Uterus (tissue), 4 donors: Measurements from ENCODE around the gene FAM53C. TPM values are rescaled to one million over a fixed set of nuclear protein-coding genes. Genes with fewer than 3 reads are reported as not detected.

Experiments used
- DNase-seq, 2 donors: peaks; one replicate each; pipeline ENCODE4 v3.0.0-alpha.2; 2019 to 2020
- H3K27ac ChIP-seq, 2 donors: fragments of 200-600 bp; sonication (generic); 1 replicate in 1 of 2; 2 replicates in 1 of 2; pipeline ENCODE4 v1.5.1; 2016 to 2018
- H3K27me3 ChIP-seq, 2 donors: fragments of 200-600 bp; sonication (generic); one replicate each; pipeline ENCODE4 v1.5.1; 2018 to 2019; ENCODE audit warnings: control low read depth in 1 of 2
- H3K36me3 ChIP-seq, 2 donors: fragments of 200-600 bp; sonication (generic); one replicate each; pipeline ENCODE4 v1.5.1; 2019; ENCODE audit warnings: control low read depth in 1 of 2
- H3K4me1 ChIP-seq, 2 donors: fragments of 200-600 bp; sonication (generic); one replicate each; pipeline ENCODE4 v1.5.1; 2018 to 2019; ENCODE audit warnings: control low read depth in 1 of 2
- H3K4me3 ChIP-seq, 2 donors: fragments of 200-600 bp; sonication (generic); 1 replicate in 1 of 2; 2 replicates in 1 of 2; pipeline ENCODE4 v1.5.1; 2018 to 2019; ENCODE audit warnings: mild to moderate bottlenecking in 1 of 2
- H3K9me3 ChIP-seq, 2 donors: fragments of 200-600 bp; sonication (generic); one replicate each; pipeline ENCODE4 v1.5.1; 2019; ENCODE audit warnings: control low read depth in 1 of 2
- CTCF ChIP-seq, 4 experiments: fragments of 200-600 bp in 2 of 4; fragments of 450-650 bp in 2 of 4; sonication (generic) in 2 of 4; IDR thresholded peaks; one replicate each; pipeline ENCODE4 v1.5.1; 2016 to 2019; ENCODE audit warnings: antibody characterized with exemption in 4 of 4, mild to moderate bottlenecking in 2 of 4, moderate library complexity in 1 of 4
- POLR2A ChIP-seq, 2 donors: fragments of 450-650 bp; IDR thresholded peaks; one replicate each; pipeline ENCODE4 v1.6.1; 2016; ENCODE audit warnings: antibody characterized with exemption in 2 of 2, mild to moderate bottlenecking in 1 of 2, moderate library complexity in 1 of 2
- intact Hi-C: fragments of 100-400 bp; cut with DNase I; formaldehyde crosslinking; loops from one replicate; pipeline ENCODE4 v1.15.1; 2023; ENCODE audit warnings: low total_unique reads
- total RNA-seq, 4 donors: library from RNA; depleted of rRNA in 3 of 4; stranded (reverse); fragments of >200 nt in 3 of 4; gene quantifications; one replicate each; pipeline versions ENCODE4 v1.1.0 to v1.2.4, GENCODE V29; 2014 to 2023
- donor health status: DM: yes; HTN: yes; CAD: no.

The FAM53C gene
- total RNA-seq, 4 donors from 2014 or later: 20.0 to 54.4 (median 26.4) TPM

DNA sequence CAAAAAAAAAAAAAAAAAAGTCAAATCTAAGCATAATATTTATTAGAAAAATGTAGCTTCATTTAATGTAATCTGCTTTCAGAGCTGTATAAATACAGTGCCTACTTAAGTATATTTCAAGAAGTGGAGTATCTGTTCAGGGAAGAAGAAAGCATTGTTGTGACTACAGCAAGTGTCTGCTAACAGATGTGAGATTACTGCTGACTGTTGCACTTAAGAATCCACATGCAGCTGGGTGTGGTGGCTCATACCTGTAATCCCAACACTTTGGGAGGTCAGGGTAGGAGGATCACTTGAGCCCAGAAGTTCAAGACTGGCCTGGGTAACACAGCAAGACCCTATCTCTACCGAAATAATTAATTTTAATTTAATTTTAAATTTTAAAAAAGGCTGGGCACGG lies 33.4 kb downstream of the FAM53C start:
- H3K27ac ChIP-seq: no peak overlapping the region
- no peaks in the 10 kb centered on the region for H3K27me3 ChIP-seq
- no peak for TF ChIP-seq CTCF (IDR thresholded peaks at IDR 0.05)
- TF ChIP-seq POLR2A (IDR thresholded peaks at IDR 0.05): no peak
- intact Hi-C loops: no loop called here
- no peaks in the 10 kb centered on the region for H3K9me3 ChIP-seq
- H3K4me1 ChIP-seq: peaks cover 3 to 4% of the 10 kb centered on the region in 2 donors
- H3K36me3 ChIP-seq: no peaks in the 10 kb centered on the region
- H3K4me3 ChIP-seq: no peak overlapping the region
- DNase-seq: no peak

DNA sequence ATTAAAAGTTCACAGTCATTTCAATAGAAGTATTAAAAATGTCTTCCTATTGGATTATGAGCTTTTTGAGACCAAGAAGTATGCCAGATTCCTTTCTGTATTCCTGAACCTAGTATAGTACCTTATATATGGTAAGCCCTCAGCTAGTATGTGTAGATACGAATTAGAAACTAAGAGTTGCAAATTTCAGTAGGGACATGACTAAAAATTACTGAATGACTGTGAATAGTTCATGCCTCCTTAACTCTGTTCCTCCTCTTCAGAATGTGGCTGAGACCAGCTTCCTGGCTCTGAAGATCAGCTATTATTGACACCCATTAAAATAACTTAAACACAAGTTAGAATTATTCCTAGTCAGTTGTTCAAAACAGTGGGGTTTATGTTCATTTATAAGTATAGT lies 34.2 kb downstream of the FAM53C start:
- H3K27me3 ChIP-seq: no peaks in the 10 kb centered on the region
- peaks cover 3 to 4% of the 10 kb centered on the region in 2 donors for H3K4me1 ChIP-seq
- no peaks in the 10 kb centered on the region for H3K36me3 ChIP-seq
- no peak overlapping the region for H3K27ac ChIP-seq
- intact Hi-C loops: no loop called here
- no peak for DNase-seq
- no peaks in the 10 kb centered on the region for H3K9me3 ChIP-seq
- TF ChIP-seq POLR2A (IDR thresholded peaks at IDR 0.05): no peak
- no peak for TF ChIP-seq CTCF (IDR thresholded peaks at IDR 0.05)
- H3K4me3 ChIP-seq: no peak overlapping the region

- Histone ChIP-seq H3K36me3 (no peaks in the 10 kb centered on the region), H3K9me3 (no peaks in the 10 kb centered on the region), H3K4me3 (no peak overlapping the region), H3K4me1 (peaks cover 3 to 4% of the 10 kb centered on the region in 2 donors), H3K27ac (no peak overlapping the region), H3K27me3 (no peaks in the 10 kb centered on the region)
- TF ChIP-seq POLR2A (IDR thresholded peaks at IDR 0.05): no peak
- TF ChIP-seq CTCF (IDR thresholded peaks at IDR 0.05): no peak
- DNase-seq: no peak
- intact Hi-C loops: no loop called here
These were observed 34.6 kb downstream of the FAM53C start for GRCh38 chr5:138372653-138373052.

- intact Hi-C loops: no loop called here
- H3K9me3 ChIP-seq: no peaks in the 10 kb centered on the region
- TF ChIP-seq POLR2A (IDR thresholded peaks at IDR 0.05) (no peak), CTCF (IDR thresholded peaks at IDR 0.05) (no peak)
- DNase-seq: no peak
- no peaks in the 10 kb centered on the region for H3K4me1 ChIP-seq
- no peaks in the 10 kb centered on the region for H3K36me3 ChIP-seq
- H3K4me3 ChIP-seq: no peak overlapping the region
- no peak overlapping the region for H3K27ac ChIP-seq
- no peaks in the 10 kb centered on the region for H3K27me3 ChIP-seq
These were observed 44.3 kb downstream of the FAM53C start for GRCh38 chr5:138382347-138382746.

- no peak for DNase-seq
- intact Hi-C loops: no loop called here
- Histone ChIP-seq H3K27ac (no peak overlapping the region), H3K9me3 (no peaks in the 10 kb centered on the region), H3K27me3 (no peaks in the 10 kb centered on the region), H3K36me3 (no peaks in the 10 kb centered on the region), H3K4me1 (no peaks in the 10 kb centered on the region), H3K4me3 (no peak overlapping the region)
- no peak for TF ChIP-seq CTCF (IDR thresholded peaks at IDR 0.05)
- TF ChIP-seq POLR2A (IDR thresholded peaks at IDR 0.05): no peak
These were observed 47.6 kb downstream of the FAM53C start for GRCh38 chr5:138385660-138386059.
